ENCODE data around the gene MTMR10.

- TF ChIP-seq POLR2A (IDR thresholded peaks at IDR 0.05) (no peak), CTCF (IDR thresholded peaks at IDR 0.05) (no peak), POLR2AphosphoS5 (IDR thresholded peaks at IDR 0.05; ENCODE audit: insufficient read depth in 1 of 2, low read depth in 1 of 2) (no peak)
Observed at GRCh38 chr15:30990446-30991254, 778 bp downstream of the MTMR10 start.

Measured in vagina (tissue), 2 donors.